DMS 273 (cell line): ENCODE data around the gene FBXO41.

Experiments used
- DNase-seq: peaks from one replicate; lab custom pipeline; 2025; ENCODE audit not compliant: unreplicated experiment; lab: John Stamatoyannopoulos, UW

The FBXO41 gene

GRCh38 chr2:73214120-73215035, 69.9 kb downstream of the FBXO41 start, which contains the start of gene SMYD5:
Gene SMYD5, plus strand, starts transcription at chr2:73214245. Its CDS starts 22 bp downstream, at chr2:73214267.
- peak; percentile 96 for DNase-seq

- DNase-seq, result peak; percentile 87
Measured at GRCh38 chr2:73212448-73213176, 71.7 kb downstream of the FBXO41 start.

GRCh38 chr2:73212098-73212447, 72.2 kb downstream of the FBXO41 start:
- no peak for DNase-seq

GRCh38 chr2:73210696-73211095, 73.6 kb downstream of the FBXO41 start:
- no peak for DNase-seq

GRCh38 chr2:73210019-73210418, 74.3 kb downstream of the FBXO41 start:
- DNase-seq, result no peak

GRCh38 chr2:73208258-73208657, 76.0 kb downstream of the FBXO41 start:
- DNase-seq, result peak; percentile 53

- no peak for DNase-seq
Measured at GRCh38 chr2:73205611-73206010, 78.7 kb downstream of the FBXO41 start.
